ENCODE results near the gene SCFD2. TPM values are rescaled to one million over a fixed set of nuclear protein-coding genes. Genes with fewer than 3 reads are reported as not detected.

SCFD2 gene
- total RNA-seq, 1 donor from 2014 or later: 20.8 TPM

DNA sequence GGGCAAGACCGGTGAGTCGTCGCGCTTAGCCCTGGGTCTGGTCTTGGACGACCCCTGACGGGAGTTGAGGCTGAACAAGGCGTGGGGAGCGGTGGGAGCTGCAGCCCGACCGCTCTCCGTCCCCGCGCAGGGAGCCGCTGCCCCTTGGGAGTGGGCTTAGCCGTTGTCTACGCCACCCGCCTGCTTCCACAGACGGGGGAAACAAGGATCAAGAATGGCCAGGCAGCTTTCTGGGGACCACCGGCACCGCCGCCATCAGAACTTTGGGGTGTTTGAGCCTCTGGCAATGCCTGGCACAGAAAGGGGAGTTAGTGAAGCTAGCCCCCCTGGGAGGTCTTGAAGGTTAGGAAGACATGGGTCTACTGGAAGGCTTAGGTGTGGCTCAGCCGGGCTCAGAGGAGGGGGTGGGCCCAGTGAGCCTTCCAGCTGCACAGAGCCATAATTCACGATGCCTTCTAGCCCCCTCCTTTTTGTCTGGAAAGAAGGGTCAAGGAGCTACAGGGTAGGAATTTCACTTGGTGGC is 503.2 kb downstream of the SCFD2 start:
- no peak for DNase-seq (ENCODE audit: low read depth, low spot score)

DNA sequence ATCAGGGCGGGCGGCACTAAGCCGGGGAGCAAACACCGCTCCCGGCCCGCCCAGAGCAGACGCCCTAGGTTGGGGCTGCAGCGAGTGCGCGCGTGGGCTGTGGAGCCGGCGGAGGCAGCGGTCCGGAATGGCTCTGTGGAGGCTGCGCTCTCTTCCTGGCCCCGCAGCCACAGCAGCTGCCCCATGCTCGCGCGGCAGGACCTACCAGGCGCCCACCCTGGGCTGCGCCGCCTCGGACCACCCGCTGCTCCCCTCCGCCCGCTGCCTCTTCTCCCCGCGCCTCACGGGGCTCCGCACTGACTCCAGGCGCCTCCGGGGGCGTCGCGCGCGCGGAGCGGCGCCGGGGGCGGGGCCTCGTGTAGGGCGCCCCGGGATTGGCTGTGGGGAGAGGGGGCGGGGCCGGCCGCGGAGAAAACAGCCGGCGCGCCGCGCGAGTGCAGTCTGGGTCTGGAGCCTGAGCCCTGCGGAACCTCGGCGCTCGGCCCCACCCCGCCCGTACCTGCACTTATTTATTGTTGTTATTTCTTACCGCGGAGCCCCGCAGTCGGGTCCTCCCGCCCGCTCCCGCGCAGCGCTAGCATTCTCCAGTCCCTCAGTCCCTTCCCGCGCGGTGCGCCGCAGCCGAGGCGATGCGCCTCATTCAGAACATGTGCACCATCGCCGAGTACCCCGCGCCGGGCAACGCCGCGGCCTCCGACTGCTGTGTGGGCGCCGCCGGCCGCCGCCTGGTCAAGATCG is 503.8 kb downstream of the SCFD2 start, which contains the start of gene RASL11B:
Gene RASL11B, plus strand, starts transcription at position 439 of the 738 bp plus-strand sequence. Its CDS starts 191 bp downstream, at position 630.
- DNase-seq (ENCODE audit: low read depth, low spot score): peak; percentile 13

DNA sequence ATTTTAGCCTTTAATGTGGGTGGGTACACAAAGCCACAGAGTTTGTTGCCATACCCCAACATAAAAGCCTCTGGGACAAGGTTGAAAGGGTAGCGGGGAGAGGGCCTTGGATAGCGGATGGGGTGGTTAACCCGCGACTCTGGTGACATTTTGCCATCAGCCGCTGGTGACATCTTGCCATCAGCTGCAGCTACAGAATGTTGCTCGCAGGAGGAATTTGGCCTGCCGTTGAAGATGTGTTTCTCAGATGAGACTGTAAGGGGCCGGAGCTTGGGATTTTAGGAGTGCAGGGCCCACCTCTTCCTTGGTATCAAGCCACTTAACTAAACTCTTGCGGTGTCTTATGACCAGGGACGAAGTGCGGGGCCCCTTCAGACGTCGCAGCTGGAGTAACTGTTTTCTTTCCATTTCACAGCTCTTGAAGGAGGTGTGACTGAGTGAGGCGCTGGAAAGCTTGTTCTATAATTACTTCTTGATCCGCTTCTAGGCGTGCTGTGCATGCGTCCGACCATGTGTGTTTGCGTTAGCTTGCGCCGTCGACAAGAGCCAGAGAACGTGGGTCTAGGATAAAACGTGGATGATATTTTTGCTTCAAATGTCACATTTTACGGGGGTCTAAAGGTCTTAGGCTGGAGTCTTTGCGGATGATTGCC is 504.6 kb downstream of the SCFD2 start:
- no peak for DNase-seq (ENCODE audit: low read depth, low spot score)

DNA sequence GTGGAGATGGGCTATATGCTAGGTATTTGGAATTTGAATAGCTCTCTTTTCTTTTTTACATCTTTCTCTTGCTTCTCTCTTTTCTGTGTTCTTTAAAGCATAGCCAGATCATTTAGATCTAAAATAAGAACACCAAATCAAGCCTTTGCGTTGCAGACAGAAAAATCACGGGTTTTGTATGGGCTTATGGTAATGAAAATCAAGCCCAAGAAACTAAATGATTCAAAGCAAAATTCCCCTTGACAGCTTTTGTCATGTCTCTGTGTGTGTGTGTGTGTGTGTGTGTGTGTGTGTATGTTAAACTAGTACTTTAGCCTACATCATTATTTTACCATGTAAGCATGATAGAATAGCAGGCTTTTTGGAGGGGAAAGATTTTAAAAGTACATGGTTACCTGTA is 505.5 kb downstream of the SCFD2 start:
- DNase-seq (ENCODE audit: low read depth, low spot score): no peak

DNA sequence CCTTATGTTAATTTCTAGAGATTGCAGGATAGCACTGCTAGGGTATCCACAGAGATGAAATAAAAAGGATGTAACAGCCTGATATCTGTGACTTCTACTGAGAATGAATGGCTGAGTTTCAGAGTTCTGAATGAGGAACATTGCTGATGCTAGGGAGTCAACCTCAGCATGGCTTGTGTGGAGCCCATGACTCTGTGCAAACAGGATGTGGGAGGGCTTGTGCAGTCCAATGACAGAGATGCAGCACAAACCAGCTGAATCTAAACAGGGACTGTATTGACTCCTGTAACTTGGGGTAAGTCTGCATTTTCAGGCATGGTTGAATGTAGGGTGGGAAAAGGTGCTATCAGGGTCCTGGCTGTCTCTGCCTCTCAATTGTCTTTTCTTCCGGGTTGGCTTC is 509.1 kb downstream of the SCFD2 start:
- DNase-seq (ENCODE audit: low read depth, low spot score): no peak

DNA sequence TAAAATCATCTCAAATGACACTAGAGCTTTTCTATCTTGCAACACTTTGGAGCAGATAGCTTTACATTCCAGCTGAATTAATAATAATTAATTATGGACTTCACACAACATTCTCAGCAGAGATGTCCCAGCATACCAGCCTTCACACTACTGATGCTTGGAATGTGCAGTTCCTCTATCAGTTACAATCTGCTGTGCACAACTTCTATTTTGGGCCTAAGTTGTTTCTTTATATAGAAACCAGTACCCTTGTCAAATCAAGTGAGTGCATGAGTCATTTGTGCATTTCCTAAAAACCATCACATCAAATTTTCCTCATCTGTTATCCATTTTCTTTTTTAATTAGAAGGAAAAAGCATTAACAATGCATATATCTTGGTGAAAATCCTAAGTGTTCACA is 512.5 kb downstream of the SCFD2 start:
- no peak for DNase-seq (ENCODE audit: low read depth, low spot score)

DNA sequence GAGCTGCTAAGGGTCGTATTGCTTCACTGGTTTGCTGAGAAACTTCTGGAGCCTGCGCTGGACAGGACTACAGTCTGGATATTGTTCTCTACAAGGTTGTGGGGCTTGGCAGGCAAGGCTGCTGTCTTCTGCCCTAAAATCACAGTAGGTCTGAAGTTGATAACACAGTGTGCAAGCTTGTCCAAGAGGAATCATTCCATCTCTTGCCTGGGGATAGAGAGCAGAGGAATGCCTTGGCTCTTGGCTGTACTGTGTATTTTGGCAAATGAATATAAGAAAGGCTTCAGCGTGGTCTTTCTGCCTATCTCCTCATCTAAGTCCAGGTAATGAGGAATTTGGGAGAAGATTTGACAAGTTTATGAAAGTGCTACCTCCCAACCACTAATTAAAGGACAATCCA is 513.1 kb downstream of the SCFD2 start:
- DNase-seq (ENCODE audit: low read depth, low spot score): no peak

DNA sequence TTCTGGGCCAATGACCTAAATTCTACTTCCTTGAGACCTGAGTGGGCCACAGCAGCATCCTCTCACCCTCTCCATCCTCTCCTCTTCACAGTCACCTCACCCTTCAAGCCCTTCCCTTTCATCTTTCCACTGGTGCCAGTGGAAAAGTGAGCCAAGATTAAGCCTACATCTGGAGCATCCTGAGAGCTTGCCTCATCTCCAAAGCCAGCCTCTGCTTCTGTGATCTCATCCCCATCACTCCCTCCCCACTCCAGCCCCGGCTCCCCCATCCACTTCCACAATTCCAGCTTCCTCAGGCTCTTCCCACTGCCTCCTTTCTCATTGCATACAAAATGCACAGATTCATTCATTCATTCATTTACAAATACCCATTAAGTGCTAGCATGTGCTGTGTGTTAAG is 513.8 kb downstream of the SCFD2 start:
- DNase-seq (ENCODE audit: low read depth, low spot score): no peak

DNA sequence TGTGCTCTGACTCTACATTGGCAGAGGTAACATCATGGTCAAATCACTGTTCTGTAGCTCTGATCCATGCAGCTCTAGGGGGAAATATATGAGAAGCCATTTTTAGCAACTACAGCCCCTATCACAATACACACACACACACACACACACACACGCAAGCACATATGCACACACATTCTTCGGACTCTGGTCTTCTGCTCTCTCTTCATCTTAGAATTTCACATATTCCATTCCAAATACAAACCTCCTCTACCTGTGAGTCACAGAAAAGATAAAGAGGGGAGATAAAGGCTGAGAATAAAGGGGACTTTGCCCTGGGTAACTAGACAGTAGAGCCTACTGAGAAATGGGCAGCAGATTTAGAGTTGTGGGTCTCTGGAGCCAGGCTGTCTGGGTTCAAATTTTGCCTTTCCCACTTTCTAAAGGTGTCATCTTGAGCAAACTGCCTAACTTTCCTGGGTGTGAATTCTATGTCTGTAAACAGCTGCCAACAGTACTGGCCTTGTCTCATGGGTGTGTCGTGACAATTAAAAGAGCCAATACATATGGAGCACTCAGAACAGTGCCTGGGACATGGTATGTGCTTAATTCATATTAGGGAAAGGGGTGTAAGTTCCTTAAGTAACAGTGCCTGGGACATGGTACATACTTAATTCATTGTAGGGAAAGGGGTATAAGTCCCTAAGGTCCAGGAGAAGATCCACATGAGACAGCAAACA is 515.3 kb downstream of the SCFD2 start:
- no peak for DNase-seq (ENCODE audit: low read depth, low spot score)

DNA sequence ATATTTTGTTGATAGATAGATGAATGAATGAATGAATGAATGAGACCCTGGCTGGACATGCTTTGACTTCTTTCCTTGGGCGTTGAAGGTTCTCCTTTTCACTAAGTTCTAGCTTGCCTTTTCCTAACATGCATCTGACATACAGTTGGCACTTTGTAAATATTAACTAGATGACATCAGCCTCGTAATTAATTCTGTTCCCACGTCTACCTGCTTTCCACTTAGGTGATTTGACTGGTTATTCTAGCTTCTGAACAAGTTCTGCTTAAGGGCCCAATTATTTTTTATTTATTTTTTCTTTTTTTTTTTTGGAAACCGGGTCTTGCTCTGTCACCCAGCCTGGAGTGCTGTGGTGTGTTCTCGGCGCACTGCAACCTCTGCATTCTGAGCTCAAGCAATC is 517.6 kb downstream of the SCFD2 start:
- no peak for DNase-seq (ENCODE audit: low read depth, low spot score)

DNA sequence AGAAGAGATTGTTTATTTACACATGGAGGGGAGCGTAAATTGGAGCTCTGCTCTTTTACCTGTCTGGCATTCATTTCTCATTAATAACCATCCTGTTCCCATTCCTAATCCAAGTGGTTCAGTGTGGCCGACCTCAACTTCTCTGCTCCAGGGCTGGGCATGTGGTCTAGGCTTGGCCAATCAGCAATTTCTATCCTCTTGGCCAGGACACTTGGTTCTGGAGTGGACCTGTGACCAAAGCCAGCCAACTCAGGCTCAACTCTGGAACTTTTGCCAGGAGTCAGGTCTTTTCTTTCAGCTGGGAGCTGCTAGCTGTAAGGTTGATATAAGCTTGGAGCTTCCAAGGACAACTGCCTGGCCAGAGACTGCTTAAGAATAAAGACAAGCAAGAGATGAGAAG is 519.4 kb downstream of the SCFD2 start:
- DNase-seq (ENCODE audit: low read depth, low spot score): no peak

DNA sequence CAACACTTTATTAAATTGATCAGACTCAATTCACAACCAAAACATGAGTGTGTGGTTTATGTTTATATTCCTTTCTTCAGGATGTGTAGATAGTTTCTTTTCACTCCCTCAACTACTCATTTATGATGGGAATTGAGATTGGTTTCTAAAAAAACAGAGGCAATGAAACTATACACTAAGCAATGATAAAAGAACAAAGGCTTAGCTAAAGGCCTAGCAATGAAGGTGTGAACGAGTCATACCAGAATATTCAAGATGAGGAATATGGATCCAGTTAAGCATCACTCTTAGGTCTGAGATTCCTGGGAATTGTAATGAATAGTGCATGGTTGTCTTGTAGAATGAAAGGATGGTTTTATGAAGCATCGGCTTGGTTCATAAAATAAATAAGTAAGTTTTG is 521.3 kb downstream of the SCFD2 start:
- DNase-seq (ENCODE audit: low read depth, low spot score): no peak

DNA sequence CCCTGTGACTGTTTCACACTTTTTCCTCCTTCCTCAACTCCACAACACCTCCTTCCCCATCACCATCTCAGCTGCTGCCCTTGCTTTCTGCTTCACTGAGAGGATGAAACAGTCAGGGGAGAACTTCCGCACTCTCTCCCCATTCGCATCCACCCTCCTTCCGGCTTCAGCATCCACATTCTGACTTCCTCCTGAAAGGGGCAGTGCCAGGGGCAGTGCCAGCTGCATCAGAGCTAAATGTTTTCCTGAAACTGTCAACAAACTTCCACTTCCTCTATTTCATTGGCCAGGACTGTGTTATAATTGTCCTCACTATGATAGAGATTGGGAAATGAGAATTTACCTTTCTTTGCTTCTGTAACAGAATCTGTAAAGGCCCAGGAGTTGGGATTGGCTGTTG is 521.9 kb downstream of the SCFD2 start:
- no peak for DNase-seq (ENCODE audit: low read depth, low spot score)

DNA sequence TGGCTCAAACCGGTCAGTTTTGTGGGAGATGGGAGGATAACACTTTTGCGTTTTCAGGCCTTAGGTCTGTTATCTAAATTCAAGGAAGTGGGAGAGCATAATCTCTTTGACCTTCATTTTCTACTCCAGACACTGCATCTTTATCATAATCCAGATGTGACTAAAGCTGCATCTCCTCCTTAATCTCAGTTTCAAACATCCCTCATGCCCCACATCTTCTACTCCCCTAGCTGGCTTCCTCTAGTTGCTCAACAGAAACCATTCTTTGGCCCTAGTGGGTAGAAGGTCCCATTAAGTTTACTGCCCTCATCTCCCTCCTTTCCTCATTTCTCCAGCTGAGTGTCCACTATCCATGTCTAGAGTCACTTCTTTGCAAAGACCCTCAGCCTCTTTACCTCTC is 522.5 kb downstream of the SCFD2 start:
- DNase-seq (ENCODE audit: low read depth, low spot score): no peak

DNA sequence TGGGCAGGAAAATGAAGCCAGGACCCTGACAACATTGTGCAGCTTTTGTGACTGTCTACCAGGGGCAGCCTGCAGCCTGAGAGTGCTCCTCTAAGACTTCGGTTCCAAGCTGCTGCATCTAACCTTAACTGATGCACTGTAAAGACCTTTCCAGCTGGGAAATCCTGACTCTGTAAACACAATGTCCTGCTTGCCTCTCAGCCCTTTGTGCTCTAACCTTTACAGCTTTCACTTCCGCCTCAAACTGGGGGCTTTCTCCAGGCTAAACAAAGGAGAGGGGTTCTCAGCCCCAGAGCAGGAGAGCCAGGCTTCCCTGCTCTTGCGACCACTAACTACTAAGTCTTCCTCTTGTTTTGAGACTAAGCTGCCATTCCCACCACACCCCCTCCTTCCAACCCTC is 523.1 kb downstream of the SCFD2 start:
- DNase-seq (ENCODE audit: low read depth, low spot score): no peak

DNA sequence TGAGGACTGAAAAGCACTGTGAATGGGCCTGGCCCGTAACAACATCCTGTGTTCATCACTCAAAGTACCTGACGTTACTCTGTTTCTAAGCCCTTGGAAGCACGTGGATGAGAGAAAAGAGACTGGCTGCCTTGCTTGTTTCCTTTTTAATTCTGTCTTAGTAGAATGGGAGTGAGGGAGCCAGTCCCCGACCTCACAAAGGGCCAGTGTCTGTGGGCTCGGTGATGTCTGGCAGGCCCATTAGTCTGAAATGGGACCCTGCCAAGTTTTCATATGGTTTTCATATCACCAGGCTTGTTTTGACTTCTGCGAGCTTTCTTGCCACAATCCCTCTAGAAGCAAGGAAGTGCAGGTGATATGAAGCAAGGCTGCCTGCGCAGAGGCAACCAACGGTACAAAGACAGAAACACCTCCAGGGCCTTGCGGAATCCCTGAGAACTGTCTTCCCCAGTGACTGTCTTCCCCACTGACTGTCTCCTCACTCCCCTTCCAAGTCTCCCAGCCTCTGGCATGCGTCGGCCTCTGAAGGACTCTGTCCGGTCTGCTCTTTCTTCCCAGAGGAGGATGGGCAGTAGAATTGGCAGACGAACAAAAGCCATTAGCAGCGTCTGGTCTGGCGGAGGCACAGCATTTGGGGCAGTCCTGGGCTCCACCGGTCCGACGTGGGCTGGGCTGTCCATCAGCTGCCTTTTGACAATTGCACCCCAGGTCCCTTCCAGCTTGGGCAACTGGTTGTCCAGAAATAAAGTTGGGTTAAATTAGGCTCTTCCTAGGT is 524.0 kb downstream of the SCFD2 start:
- DNase-seq (ENCODE audit: low read depth, low spot score): no peak

DNA sequence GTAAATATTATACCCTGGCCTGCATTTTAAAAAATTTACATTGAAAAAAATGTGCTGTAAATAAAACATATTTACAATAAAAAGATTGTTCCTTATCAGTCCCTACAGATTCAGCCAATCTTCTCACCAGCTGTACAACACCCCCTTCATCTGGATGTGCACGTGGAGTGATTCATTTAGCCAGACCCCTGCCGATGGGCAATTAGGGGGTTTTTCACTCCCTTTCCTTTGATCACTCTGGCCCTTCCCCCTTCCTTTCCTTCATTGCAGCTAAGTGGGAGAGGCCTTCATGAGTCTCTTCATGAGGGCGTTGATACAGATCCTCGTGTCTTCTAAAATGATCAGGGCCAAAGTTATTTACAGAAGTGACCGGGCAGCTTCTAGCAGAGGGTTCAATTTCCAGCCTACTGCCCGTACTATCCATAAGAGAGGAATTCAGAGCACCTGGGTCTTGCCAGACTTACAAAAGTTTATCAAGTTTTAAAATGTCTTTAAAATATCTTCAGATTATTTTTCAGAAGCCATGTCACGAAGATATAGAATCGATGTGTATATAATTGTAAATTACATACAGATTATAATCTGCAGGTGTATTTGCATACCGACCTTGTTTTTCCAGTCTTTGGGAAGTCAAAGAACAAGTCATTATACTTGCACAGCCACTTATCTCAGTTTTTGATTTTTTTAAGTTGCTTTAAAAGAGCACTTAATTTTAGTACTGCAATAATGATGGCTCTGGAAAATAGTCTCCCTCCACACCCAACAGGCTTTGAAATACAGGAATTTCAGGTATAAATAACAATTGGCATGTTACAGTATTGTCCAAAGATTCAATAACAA is 525.1 kb downstream of the SCFD2 start:
- DNase-seq (ENCODE audit: low read depth, low spot score): no peak

DNA sequence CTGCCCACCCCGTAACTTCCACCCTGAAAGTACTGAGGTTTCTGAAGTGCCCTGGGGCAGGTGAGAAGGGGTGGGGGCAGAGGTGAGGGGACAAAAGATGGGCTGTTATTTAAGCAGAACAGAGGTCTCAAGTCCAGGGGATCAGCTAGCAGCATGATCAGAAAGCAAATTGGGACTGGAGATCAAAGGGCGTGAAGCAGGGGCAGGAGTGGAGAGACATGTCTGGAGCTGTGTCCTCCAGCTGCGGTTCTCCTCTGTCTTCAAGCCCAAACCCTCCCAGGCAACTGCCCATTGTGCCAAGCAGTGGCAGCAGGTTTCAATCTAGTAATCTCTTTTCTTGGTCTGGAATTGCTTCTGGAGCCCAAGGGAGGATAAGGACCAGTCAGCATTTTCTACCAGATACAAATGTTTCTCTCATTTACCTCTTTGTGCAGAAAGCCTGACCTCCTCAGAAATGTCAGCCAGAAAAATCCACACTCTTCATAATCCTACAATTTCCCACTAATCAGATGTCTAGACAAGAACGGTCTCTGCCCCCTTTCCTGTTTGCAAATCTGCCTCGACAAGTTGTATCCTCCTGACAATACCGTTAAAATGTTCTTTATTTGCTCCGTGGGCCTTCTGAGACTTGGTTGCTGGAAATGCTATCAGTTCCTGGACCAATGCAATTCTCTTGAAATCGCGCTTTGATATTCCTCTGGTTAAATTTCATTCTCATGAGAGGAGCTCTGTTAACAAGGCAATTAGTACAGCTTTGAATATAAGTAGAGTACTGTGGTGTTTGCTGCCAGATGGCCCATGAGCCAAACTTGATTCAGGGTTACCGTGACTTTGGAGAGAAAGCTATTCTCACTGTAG is 526.9 kb downstream of the SCFD2 start:
- no peak for DNase-seq (ENCODE audit: low read depth, low spot score)

DNA sequence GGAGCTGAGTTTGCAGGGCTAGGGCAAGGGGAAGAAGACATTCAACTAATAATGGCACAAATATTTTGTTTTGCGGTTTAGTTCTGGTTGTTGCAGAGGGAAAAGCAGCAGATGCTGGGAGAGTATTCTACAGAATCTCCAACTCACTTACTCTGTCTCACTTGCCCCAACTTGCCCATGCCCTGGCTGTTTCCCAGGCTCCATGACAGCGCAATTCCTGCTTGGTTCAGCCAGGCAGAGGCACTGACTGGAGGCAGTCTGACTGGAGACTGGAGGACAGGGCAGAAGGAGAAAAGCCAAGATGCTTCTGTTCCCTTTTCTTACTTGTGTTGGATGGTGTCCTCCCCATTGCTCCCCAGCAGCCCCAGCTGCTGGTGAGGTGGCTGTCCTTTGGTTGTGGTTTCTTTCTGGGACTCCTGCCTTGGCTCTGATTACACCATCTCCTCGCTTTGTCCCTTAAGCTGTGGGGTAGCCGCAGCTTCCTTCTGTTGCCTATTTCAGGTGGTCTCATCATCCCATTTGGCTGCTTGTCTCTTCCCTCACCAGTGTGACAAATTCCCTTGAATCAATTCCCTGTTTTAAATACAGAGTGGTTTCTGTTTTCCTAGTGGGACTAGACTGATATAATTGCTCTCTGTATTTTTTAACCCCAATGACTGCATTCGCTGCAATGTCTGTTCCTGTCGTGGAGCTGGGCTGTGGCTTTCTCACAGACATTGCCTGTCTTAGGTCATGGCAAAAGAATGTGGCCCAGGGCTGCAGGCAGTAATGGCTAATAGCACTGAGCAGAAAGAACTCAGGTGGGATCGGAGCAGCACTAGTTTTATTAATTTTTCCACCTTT is 527.9 kb downstream of the SCFD2 start:
- no peak for DNase-seq (ENCODE audit: low read depth, low spot score)

All from pulmonary artery endothelial cell (primary cell).